Right ventricle myocardium inferior (tissue), 1 donor: Measurements from ENCODE around the gene GLYAT. TPM values are rescaled to one million over a fixed set of nuclear protein-coding genes. Genes with fewer than 3 reads are reported as not detected.
"Not testable (repeated sequence)": the region's sequence is repeated elsewhere in the genome, so short reads cannot be mapped to it uniquely, and the experiment has no call there.

Source experiments
- ATAC-seq: fragments of 200-7000 bp; cut with Tn5 transposase; one replicate; pipeline ENCODE4 v1.9.1; 2020; ENCODE audit warnings: mild to moderate bottlenecking, moderate library complexity
- DNase-seq: peaks from one replicate; pipeline ENCODE4 v3.0.0; 2021; ENCODE audit errors: missing footprints
- intact Hi-C: fragments of 100-400 bp; cut with DNase I; formaldehyde crosslinking; loops from one replicate; pipeline ENCODE4 v1.11.0; 2022
- total RNA-seq: library from RNA; stranded (reverse); fragmentation: NEBNext Ultra II Directional; extraction: Animal tissue kit (Norgen Biotek cat#: 25700); gene quantifications from one replicate; pipeline ENCODE4 v1.2.1, GENCODE V29; 2021
- donor health status: DM: no; HTN: yes; CAD: no; lungs with severe emphysema.

The GLYAT gene
- total RNA-seq, 1 donor from 2014 or later, result 1.4 TPM

GRCh38 chr11:58691675-58692074 lies 40.1 kb downstream of the GLYAT start:
- ATAC-seq (no peak), DNase-seq (no peak)
- intact Hi-C loops, result no loop called here

DNA sequence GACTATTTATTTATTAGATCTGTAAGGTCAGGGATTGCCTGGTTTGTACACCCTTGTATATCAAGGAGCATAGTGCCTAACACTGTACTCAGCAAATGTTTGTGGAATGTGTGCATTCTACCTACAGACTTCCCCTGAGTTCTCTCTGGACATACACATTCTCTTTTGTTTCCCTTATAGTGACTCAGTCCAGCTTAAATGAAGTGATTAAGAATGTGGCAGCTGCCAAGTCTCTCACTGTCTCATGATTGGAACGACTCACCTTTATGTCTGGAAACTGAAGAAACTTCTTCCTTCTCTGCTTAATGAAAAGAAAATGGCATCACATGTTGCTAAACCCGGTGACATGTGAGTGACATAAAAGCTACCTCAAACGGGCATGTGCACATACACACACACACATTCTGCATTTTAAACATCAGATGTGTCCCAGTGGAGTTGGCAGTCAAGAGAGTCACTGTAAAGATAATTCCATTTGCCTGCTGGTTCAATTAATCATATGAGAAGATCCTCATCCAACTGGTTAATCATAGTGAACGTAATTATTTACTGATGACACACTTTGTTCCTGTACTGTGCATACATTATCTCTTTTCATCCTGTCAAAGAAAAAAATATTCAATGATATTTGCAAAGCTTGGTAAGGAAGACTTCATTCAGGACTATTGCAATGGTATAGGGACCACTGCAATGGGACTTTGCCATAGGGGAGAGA lies 42.8 kb downstream of the GLYAT start:
- DNase-seq (no peak), ATAC-seq (no peak)
- intact Hi-C loops, result no loop called here

DNA sequence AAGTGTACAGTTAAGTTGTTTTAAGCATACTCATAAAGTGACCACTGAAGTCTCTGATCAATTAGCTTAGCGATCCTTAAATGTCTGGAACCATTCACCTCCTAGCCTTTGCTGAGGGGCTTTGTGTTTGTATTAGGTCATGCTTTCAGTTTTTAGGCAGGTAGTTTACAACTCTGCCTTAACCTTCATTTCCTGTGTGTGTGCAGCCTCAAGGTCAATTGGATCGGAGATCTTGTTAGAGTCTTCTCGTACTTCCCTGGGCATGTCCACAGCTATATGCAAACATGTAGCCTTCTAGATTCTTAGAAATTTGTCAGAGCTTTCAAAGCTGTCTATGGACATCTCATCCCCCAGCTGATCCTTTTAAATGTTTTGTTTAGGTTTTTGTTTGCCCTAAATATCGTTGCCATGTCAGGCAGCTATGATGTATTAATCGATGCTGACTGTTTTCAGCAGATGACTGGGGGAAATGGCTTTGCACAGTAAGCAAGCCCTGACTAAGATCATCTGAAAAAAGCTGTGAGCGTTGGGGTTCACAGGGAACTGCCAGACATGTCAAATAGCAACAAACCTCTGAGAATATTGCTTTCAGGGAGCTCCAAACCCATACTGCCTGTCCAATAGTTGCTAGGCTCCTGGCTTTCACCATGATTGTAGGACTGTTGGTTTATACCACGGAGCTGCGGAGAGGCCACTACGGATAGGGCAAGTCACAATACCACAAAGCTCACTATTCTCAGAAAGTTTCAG lies 45.6 kb downstream of the GLYAT start:
- DNase-seq, result no peak
- no peak for ATAC-seq
- intact Hi-C loops, result no loop called here

- ATAC-seq, intact Hi-C loops, DNase-seq: not testable (repeated sequence)
Observed at GRCh38 chr11:58682660-58683059, 49.1 kb downstream of the GLYAT start.

DNA sequence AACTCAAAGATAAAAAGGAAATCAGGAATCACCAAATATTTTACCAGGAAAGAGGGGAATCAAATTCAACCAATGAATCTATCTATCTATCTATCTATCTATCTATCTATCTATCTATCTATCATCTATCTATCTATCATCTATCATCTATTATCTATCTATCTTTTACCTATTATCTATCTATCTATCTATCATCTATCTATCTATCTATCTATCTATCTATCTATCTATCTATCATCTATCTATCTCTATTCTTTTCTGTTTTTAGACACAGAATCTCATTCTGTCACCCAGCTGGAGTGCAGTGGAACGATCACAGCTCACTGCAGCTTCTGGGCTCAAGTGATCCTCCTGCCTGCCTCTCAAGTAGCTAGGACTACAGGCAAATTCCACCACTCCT lies 54.2 kb downstream of the GLYAT start:
- DNase-seq, intact Hi-C loops, ATAC-seq: not testable (repeated sequence)

DNA sequence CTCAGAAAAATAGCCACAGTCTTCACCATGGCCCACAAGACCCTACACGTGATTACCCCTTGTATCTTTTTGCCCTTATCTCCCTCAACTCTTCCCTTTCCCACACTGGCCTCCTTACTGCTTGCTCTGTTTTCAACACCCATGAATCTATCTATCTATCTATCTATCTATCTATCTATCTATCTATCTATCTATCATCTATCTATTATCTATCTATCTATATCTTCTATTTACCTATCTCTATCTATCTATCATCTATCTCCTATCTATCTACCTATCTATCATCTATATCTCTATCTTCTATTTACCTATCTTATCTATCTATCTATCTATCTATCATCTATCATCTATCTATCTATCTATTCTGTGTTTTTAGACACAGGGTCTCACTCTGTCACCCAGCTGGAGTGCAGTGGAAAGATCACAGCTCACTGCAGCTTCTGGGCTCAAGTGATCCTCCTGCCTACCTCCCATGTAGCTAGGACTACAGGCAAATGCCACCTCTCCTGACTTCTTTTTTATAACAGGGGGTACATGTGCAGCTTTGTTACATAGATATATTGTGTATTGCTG lies 55.1 kb downstream of the GLYAT start:
- DNase-seq, result no peak
- intact Hi-C loops, result no loop called here
- ATAC-seq, result no peak

DNA sequence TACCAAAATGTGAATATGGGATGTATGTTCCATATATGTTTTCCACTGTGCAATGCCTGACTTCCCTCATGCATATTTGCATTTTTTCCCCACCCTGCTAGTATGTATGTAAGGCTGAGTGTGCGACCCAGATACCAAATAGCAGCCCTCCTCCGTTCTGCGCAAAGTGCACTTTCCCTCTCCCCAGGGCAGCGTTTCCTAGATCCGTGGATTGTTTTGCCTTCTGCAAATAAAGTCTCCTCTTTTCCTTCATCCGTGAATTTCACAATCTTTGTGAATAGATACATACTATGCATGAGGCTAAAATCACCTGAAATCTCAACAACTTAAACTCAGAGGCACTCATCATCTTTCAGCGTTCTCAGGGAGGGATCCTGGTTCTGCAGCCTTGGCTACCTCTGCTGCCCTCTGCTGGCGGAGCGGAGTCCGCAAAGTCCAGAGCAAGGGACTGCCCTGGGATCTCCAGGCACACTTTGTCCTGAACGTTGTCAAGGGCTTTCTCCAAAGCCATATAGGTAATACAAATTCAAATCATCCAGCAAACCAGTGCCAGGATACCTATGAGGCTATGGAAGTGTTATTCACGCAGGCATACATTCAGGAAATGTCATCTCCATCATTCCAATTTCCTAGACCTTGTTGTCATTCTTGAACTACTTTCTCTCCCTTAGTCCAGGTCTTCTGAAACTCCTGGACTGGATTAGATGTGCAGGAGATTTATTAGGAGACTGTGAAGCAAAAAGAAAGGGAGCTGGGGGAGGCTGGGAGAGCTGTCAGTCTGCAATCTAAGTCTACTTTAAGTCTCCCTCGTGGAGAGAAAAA lies 56.2 kb downstream of the GLYAT start:
- intact Hi-C loops, result loop anchor here (2.0 kb wide), 1 partner anchor 101 kb away; the partner anchor contains the start of gene LPXN
- ATAC-seq (peak; percentile 89), DNase-seq (peak; percentile 80)

- intact Hi-C loops, result loop anchor here (2.0 kb wide), 1 partner anchor 100 kb away; the partner anchor contains the start of gene LPXN
- ATAC-seq (no peak), DNase-seq (no peak)
Observed at GRCh38 chr11:58674609-58675008, 57.1 kb downstream of the GLYAT start.

GRCh38 chr11:58671983-58672633 lies 59.6 kb downstream of the GLYAT start:
- DNase-seq, result no peak
- intact Hi-C loops, result no loop called here
- no peak for ATAC-seq

DNA sequence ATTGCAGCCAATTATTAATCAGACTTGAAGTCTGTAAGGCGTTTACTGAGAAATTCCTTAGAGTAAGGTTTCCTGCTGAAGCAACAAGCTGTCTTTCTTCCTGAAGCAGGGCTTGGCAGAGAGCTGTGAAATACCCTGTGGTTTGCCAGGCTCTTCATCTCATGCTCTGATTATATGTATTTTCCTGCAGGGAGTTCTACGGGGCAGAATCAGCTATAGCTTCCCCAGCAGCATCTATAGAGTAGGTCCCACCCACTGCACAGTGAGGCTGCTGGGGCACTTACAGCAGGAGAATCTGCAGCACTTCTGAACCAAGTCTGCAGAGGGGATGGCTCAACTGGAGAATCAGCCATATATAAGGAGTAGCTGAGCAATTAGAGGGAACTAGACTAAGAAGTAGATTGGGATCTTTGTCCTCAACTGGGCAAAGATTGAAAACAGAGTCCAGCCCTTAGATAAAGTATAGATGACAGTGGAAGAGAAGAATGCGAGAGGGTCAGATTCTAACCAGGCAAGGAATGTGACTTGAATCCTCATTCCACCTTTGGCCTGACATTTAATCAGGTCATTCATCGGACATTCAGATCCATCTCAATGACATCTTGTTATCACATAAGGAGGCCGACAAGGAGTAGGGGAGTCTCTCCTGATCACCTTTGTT lies 71.7 kb downstream of the GLYAT start:
- intact Hi-C loops, result loop anchor here (5.0 kb wide), 1 partner anchor 127 kb away; no protein-coding TSS in a partner anchor
- ATAC-seq (no peak), DNase-seq (no peak)

- DNase-seq (no peak), ATAC-seq (no peak)
- intact Hi-C loops, result loop anchor here (5.0 kb wide), 1 partner anchor 128 kb away; no protein-coding TSS in a partner anchor
Observed at GRCh38 chr11:58659404-58659803, 72.3 kb downstream of the GLYAT start.

Other genes with a start within 250 kb of the GLYAT start
- gene OR5B21, start 223.8 kb downstream of the GLYAT start, total RNA-seq, result not detected
- 3.9 TPM for gene LPXN, start 156.1 kb downstream of the GLYAT start, total RNA-seq
- gene ZFP91, start 152.9 kb downstream of the GLYAT start, total RNA-seq, result 61.1 TPM
- 0.70 TPM for gene CNTF, start 109.3 kb downstream of the GLYAT start, total RNA-seq
- not detected for gene GLYATL2, start 112.8 kb upstream of the GLYAT start, total RNA-seq
- not detected for gene GLYATL1, start 207.5 kb upstream of the GLYAT start, total RNA-seq